ENCODE measurements around the gene ERF. TPM values are rescaled to one million over a fixed set of nuclear protein-coding genes. Genes with fewer than 3 reads are reported as not detected.
"Not testable (repeated sequence)": the region's sequence is repeated elsewhere in the genome, so short reads cannot be mapped to it uniquely, and the experiment has no call there.

Gene ERF
- total RNA-seq, 1 experiment from 2014 or later: 35.1 TPM

- Histone ChIP-seq H3K4me3 (no peak overlapping the region), H3K27me3 (no peaks in the 10 kb centered on the region), H3K36me3 (0 out of 2 replicates have a peak, but pooled peaks cover 5% of the 10 kb centered on the region), H3K9me3 (replicated peaks) (no peaks in the 10 kb centered on the region), H3K4me1 (peaks cover 25% of the 10 kb centered on the region), H3K27ac (no peak overlapping the region)
- DNase-seq: no peak
Observed at GRCh38 chr19:42274065-42274682, 19.2 kb upstream of the ERF start.

GRCh38 chr19:42273407-42274064 is 18.6 kb upstream of the ERF start:
- 0 out of 2 replicates have a peak, but pooled peaks cover 5% of the 10 kb centered on the region for H3K36me3 ChIP-seq
- H3K4me1 ChIP-seq: peaks cover 18% of the 10 kb centered on the region
- H3K27me3 ChIP-seq: no peaks in the 10 kb centered on the region

GRCh38 chr19:42272989-42273406 is 18.1 kb upstream of the ERF start:
- DNase-seq: no peak
- Histone ChIP-seq H3K9me3 (replicated peaks) (no peaks in the 10 kb centered on the region), H3K27me3 (no peaks in the 10 kb centered on the region), H3K36me3 (0 out of 2 replicates have a peak, but pooled peaks cover 5% of the 10 kb centered on the region), H3K27ac (no peak overlapping the region), H3K4me1 (peaks cover 13% of the 10 kb centered on the region), H3K4me3 (no peak overlapping the region)

More at GRCh38 chr19:42273407-42274064, 18.6 kb upstream of the ERF start:
- no peak for DNase-seq
- H3K9me3 ChIP-seq (replicated peaks): no peaks in the 10 kb centered on the region
- H3K4me3 ChIP-seq: no peak overlapping the region
- H3K27ac ChIP-seq: no peak overlapping the region

GRCh38 chr19:42272535-42272897 is 17.6 kb upstream of the ERF start:
- DNase-seq: no peak
- 0 out of 2 replicates have a peak, but pooled peaks cover 5% of the 10 kb centered on the region for H3K36me3 ChIP-seq

GRCh38 chr19:42271861-42272534 is 17.1 kb upstream of the ERF start:
- no peak for DNase-seq
- Histone ChIP-seq H3K4me1 (peaks cover 9% of the 10 kb centered on the region; the same call in 1 of the 2 replicates), H3K36me3 (0 out of 2 replicates have a peak, but pooled peaks cover 5% of the 10 kb centered on the region), H3K27ac (no peak overlapping the region), H3K4me3 (no peak overlapping the region), H3K9me3 (replicated peaks) (no peaks in the 10 kb centered on the region), H3K27me3 (no peaks in the 10 kb centered on the region)

More at GRCh38 chr19:42272535-42272897, 17.6 kb upstream of the ERF start:
- Histone ChIP-seq H3K4me3 (no peak overlapping the region), H3K27ac (no peak overlapping the region), H3K27me3 (no peaks in the 10 kb centered on the region), H3K9me3 (replicated peaks) (no peaks in the 10 kb centered on the region), H3K4me1 (peaks cover 9% of the 10 kb centered on the region)

- Histone ChIP-seq H3K27me3 (no peaks in the 10 kb centered on the region), H3K4me3 (no peak overlapping the region), H3K4me1 (peaks cover 9% of the 10 kb centered on the region; the same call in 1 of the 2 replicates), H3K27ac (no peak overlapping the region), H3K36me3 (0 out of 2 replicates have a peak, but pooled peaks cover 5% of the 10 kb centered on the region), H3K9me3 (replicated peaks) (no peaks in the 10 kb centered on the region)
- no peak for DNase-seq
Observed at GRCh38 chr19:42271045-42271419, 16.1 kb upstream of the ERF start.

GRCh38 chr19:42270346-42271044 is 15.6 kb upstream of the ERF start:
- no peaks in the 10 kb centered on the region for H3K27me3 ChIP-seq
- no peak for DNase-seq
- peaks cover 9% of the 10 kb centered on the region; the same call in 1 of the 2 replicates for H3K4me1 ChIP-seq
- H3K36me3 ChIP-seq: 0 out of 2 replicates have a peak, but pooled peaks cover 5% of the 10 kb centered on the region
- H3K4me3 ChIP-seq: peak overlapping the region; percentile 94
- no peak overlapping the region for H3K27ac ChIP-seq
- H3K9me3 ChIP-seq (replicated peaks): no peaks in the 10 kb centered on the region

GRCh38 chr19:42269478-42270345 is 14.8 kb upstream of the ERF start:
- no peak for DNase-seq
- Histone ChIP-seq H3K9me3 (replicated peaks) (no peaks in the 10 kb centered on the region), H3K4me1 (peaks cover 9% of the 10 kb centered on the region; the same call in 1 of the 2 replicates), H3K4me3 (peak overlapping the region; percentile 94), H3K27ac (no peak overlapping the region), H3K36me3 (0 out of 2 replicates have a peak, but pooled peaks cover 3% of the 10 kb centered on the region), H3K27me3 (no peaks in the 10 kb centered on the region)

GRCh38 chr19:42268704-42269477 is 14.0 kb upstream of the ERF start, which contains the start of gene CIC:
Gene CIC, plus strand, starts transcription at chr19:42269252. Its CDS starts 2,532 bp downstream, at chr19:42271784.
- peak within 1 kb of the TSS; percentile 100 for H3K27ac ChIP-seq
- peak within 1 kb of the TSS; percentile 94 for H3K4me3 ChIP-seq
- H3K9me3 ChIP-seq (replicated peaks): no peaks in the 10 kb centered on the region
- DNase-seq: peak; percentile 99 to 100
- H3K27me3 ChIP-seq: no peaks in the 10 kb centered on the region
- H3K4me1 ChIP-seq: peaks cover 9% of the 10 kb centered on the region; the same call in 1 of the 2 replicates
- no peaks in the 10 kb centered on the region for H3K36me3 ChIP-seq

- H3K4me1 ChIP-seq: peaks cover 9% of the 10 kb centered on the region; the same call in 1 of the 2 replicates
- DNase-seq: peak; percentile 99 to 100
Observed at GRCh38 chr19:42268142-42268703, 13.3 kb upstream of the ERF start.

GRCh38 chr19:42267644-42268141 is 12.8 kb upstream of the ERF start:
- H3K4me3 ChIP-seq: peak overlapping the region; percentile 94
- DNase-seq: no peak
- H3K4me1 ChIP-seq: peaks cover 9% of the 10 kb centered on the region; the same call in 1 of the 2 replicates
- H3K27me3 ChIP-seq: no peaks in the 10 kb centered on the region
- H3K36me3 ChIP-seq: no peaks in the 10 kb centered on the region
- peak overlapping the region; percentile 100 for H3K27ac ChIP-seq
- no peaks in the 10 kb centered on the region for H3K9me3 ChIP-seq (replicated peaks)

More at GRCh38 chr19:42268142-42268703, 13.3 kb upstream of the ERF start:
- Histone ChIP-seq H3K9me3 (replicated peaks) (no peaks in the 10 kb centered on the region), H3K27me3 (no peaks in the 10 kb centered on the region), H3K36me3 (no peaks in the 10 kb centered on the region), H3K27ac (peak overlapping the region; percentile 100), H3K4me3 (peak overlapping the region; percentile 94)

- not testable (repeated sequence) for H3K36me3 ChIP-seq; H3K27me3 ChIP-seq; DNase-seq; H3K9me3 ChIP-seq (replicated peaks); H3K27ac ChIP-seq; H3K4me1 ChIP-seq; H3K4me3 ChIP-seq
Observed at GRCh38 chr19:42266928-42267603, 12.1 kb upstream of the ERF start.

Data from SJCRH30 (cell line).